ENCODE data around the gene OSBP2. TPM values are rescaled to one million over a fixed set of nuclear protein-coding genes. Genes with fewer than 3 reads are reported as not detected.

Gene OSBP2
- total RNA-seq, 2 donors from 2014 or later, result 6.8 to 11.1 TPM

DNA sequence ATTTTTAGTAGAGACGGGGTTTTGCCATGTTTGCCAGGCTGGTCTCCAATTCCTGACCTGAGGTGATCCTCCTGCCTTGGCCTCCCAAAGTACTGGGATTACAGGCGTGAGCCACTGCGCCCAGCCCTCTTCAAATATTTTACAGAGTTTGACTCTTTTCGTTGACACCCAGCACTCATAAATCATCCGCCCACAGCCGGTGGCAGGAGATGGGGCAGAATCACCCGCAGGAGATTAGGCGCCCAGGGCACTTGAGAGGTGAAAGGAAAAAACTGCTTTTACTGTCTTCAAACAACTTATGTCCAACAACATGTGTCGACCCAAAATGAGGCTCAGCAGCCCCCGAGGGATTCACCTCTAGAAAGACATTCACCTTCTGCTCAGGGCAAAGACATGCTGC lies 56.9 kb downstream of the OSBP2 start:
- no peak for DNase-seq
- no peak overlapping the region for H3K27ac Mint-ChIP-seq
- no peaks in the 10 kb centered on the region for H3K27me3 Mint-ChIP-seq (ENCODE audit: insufficient read depth)
- peaks cover 2% of the 10 kb centered on the region for H3K36me3 Mint-ChIP-seq (ENCODE audit: low read depth)
- H3K27me3 ChIP-seq (ENCODE audit: control insufficient read depth, insufficient read depth, low read length, poor library complexity, severe bottlenecking), result no peaks in the 10 kb centered on the region
- TF ChIP-seq, protein P1, sequence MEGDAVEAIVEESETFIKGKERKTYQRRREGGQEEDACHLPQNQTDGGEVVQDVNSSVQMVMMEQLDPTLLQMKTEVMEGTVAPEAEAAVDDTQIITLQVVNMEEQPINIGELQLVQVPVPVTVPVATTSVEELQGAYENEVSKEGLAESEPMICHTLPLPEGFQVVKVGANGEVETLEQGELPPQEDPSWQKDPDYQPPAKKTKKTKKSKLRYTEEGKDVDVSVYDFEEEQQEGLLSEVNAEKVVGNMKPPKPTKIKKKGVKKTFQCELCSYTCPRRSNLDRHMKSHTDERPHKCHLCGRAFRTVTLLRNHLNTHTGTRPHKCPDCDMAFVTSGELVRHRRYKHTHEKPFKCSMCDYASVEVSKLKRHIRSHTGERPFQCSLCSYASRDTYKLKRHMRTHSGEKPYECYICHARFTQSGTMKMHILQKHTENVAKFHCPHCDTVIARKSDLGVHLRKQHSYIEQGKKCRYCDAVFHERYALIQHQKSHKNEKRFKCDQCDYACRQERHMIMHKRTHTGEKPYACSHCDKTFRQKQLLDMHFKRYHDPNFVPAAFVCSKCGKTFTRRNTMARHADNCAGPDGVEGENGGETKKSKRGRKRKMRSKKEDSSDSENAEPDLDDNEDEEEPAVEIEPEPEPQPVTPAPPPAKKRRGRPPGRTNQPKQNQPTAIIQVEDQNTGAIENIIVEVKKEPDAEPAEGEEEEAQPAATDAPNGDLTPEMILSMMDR (conservative IDR thresholded peaks at IDR 0.05), result no peak
- H3K27ac ChIP-seq (ENCODE audit: low read depth, low read length), result no peak overlapping the region
- WGBS, 2 experiments (ENCODE audit: insufficient coverage in 1 of 2, insufficient read length in 1 of 2), result 94 to 97% methylated on average over 10 of the region's 10 CpGs
- H3K4me3 Mint-ChIP-seq, result no peak overlapping the region
- H3K9me3 ChIP-seq (ENCODE audit: control insufficient read depth, low read length), result no peaks in the 10 kb centered on the region
- no peak overlapping the region for H3K4me3 ChIP-seq (ENCODE audit: low read length)
- H3K4me1 Mint-ChIP-seq, result no peaks in the 10 kb centered on the region
- H3K36me3 ChIP-seq (ENCODE audit: control insufficient read depth, insufficient read depth, low read length), result no peaks in the 10 kb centered on the region
- peaks cover 16% of the 10 kb centered on the region for H3K9me3 Mint-ChIP-seq
- no peak overlapping the region for H3K9ac ChIP-seq (ENCODE audit: extremely low read depth, low read length, poor library complexity, severe bottlenecking)
- no peaks in the 10 kb centered on the region for H3K4me1 ChIP-seq (ENCODE audit: control insufficient read depth, insufficient read depth, low read length)

DNA sequence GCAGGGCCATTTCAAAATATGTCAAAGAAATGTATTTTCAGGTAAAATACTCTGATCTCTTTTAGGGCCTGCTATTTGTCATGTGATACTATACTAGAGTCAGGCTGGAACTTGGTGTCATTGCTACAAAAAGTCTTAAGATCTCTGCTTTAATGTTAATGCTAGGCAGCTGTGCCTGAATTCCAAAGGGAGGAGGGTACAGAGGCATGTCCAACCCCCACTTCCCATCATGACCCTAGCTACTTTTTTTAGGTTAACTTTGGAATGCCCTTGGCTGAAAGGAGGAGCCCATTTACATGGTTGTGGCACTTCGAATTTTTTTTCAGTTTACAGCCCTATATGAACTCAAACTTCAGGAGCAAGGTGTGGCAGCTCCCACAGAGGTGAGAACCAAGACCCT lies 58.1 kb downstream of the OSBP2 start:
- H3K27me3 Mint-ChIP-seq (ENCODE audit: insufficient read depth), result no peaks in the 10 kb centered on the region
- 80% methylated on average over 1 of the region's 1 CpG; no CpG with 5 or more reads in 1 of the 2 experiments for WGBS, 2 experiments (ENCODE audit: insufficient coverage in 1 of 2, insufficient read length in 1 of 2)
- H3K36me3 ChIP-seq (ENCODE audit: control insufficient read depth, insufficient read depth, low read length), result no peaks in the 10 kb centered on the region
- no peak overlapping the region for H3K4me3 ChIP-seq (ENCODE audit: low read length)
- no peaks in the 10 kb centered on the region for H3K4me1 ChIP-seq (ENCODE audit: control insufficient read depth, insufficient read depth, low read length)
- no peak overlapping the region for H3K9ac ChIP-seq (ENCODE audit: extremely low read depth, low read length, poor library complexity, severe bottlenecking)
- no peak overlapping the region for H3K27ac ChIP-seq (ENCODE audit: low read depth, low read length)
- TF ChIP-seq, protein P1 (conservative IDR thresholded peaks at IDR 0.05), result no peak
- no peak overlapping the region for H3K4me3 Mint-ChIP-seq
- H3K9me3 ChIP-seq (ENCODE audit: control insufficient read depth, low read length), result no peaks in the 10 kb centered on the region
- no peaks in the 10 kb centered on the region for H3K27me3 ChIP-seq (ENCODE audit: control insufficient read depth, insufficient read depth, low read length, poor library complexity, severe bottlenecking)
- no peaks in the 10 kb centered on the region for H3K4me1 Mint-ChIP-seq
- peaks cover 2% of the 10 kb centered on the region for H3K36me3 Mint-ChIP-seq (ENCODE audit: low read depth)
- H3K27ac Mint-ChIP-seq, result peak overlapping the region; percentile 13
- peaks cover 16% of the 10 kb centered on the region for H3K9me3 Mint-ChIP-seq
- no peak for DNase-seq

DNA sequence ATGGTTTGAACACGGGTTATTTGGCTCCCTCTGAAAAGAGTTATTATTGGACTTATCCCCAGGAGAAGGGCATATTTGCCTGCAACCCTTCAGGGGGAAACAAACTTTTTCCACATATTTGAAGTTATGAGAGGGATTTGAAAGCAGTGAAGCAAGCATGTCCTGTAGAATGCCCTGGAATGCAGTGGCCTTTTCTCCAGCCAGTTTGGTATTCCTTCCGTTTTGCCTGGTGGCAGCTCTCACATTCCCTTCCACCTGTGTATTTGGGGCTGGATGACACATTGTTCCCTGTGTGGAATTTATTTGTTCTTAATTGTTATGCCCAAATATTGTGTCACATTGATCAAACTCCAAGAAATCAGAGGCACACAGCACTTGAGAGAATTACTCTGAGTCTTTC lies 59.0 kb downstream of the OSBP2 start:
- 83 to 86% methylated on average over 2 of the region's 2 CpGs for WGBS, 2 experiments (ENCODE audit: insufficient coverage in 1 of 2, insufficient read length in 1 of 2)
- no peak overlapping the region for H3K27ac Mint-ChIP-seq
- no peaks in the 10 kb centered on the region for H3K4me1 ChIP-seq (ENCODE audit: control insufficient read depth, insufficient read depth, low read length)

More for the DNA sequence above, 59.0 kb downstream of the OSBP2 start:
- H3K27me3 ChIP-seq (ENCODE audit: control insufficient read depth, insufficient read depth, low read length, poor library complexity, severe bottlenecking), result no peaks in the 10 kb centered on the region
- peaks cover 16% of the 10 kb centered on the region for H3K9me3 Mint-ChIP-seq
- H3K27ac ChIP-seq (ENCODE audit: low read depth, low read length), result no peak overlapping the region
- no peak overlapping the region for H3K4me3 ChIP-seq (ENCODE audit: low read length)
- TF ChIP-seq, protein P1 (conservative IDR thresholded peaks at IDR 0.05), result no peak
- H3K9me3 ChIP-seq (ENCODE audit: control insufficient read depth, low read length), result no peaks in the 10 kb centered on the region
- no peaks in the 10 kb centered on the region for H3K4me1 Mint-ChIP-seq
- H3K36me3 ChIP-seq (ENCODE audit: control insufficient read depth, insufficient read depth, low read length), result no peaks in the 10 kb centered on the region
- H3K4me3 Mint-ChIP-seq, result no peak overlapping the region
- no peak for DNase-seq
- peaks cover 2% of the 10 kb centered on the region for H3K36me3 Mint-ChIP-seq (ENCODE audit: low read depth)
- H3K9ac ChIP-seq (ENCODE audit: extremely low read depth, low read length, poor library complexity, severe bottlenecking), result no peak overlapping the region
- H3K27me3 Mint-ChIP-seq (ENCODE audit: insufficient read depth), result no peaks in the 10 kb centered on the region
